GM19455 (cell line): ENCODE measurements around the gene ZNF853.
"Not testable (repeated sequence)": the region's sequence is repeated elsewhere in the genome, so short reads cannot be mapped to it uniquely, and the experiment has no call there.

ENCODE experiments used
- ATAC-seq: cut with Tn5 transposase; IDR thresholded peaks from one replicate; pipeline ENCODE4 v1.9.1; 2021; ENCODE audit not compliant: unreplicated experiment

ZNF853 gene

DNA sequence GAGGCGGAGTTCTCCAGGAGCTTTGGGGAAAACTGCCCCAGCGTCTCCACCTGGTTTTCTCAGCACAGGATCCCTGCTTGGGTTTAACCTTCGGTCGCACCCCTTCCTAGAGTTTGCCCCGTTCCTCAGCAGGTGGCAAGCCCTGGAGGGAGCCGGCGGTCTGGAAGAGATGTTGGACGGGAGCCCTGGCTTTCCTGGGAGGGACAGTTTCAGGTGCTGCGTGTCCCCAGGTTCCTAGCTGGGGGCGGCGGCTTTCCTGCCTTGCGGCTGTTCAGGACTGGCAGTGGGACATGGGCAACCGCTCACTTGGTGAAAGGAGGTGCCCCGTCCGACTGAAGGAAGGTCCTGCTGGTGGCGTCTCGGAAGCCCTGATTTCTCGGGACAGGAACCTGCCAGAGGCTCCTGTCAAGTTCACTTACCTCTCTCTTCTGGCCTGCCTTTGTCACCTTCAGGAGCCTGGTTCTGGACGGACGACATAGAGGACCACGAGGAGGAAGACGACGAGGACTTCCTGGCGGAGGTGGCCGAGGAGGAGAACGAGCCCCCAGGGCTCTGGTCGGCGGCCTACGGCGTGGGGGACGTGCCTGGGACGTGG lies 36.5 kb downstream of the ZNF853 start:
- ATAC-seq, result no peak

DNA sequence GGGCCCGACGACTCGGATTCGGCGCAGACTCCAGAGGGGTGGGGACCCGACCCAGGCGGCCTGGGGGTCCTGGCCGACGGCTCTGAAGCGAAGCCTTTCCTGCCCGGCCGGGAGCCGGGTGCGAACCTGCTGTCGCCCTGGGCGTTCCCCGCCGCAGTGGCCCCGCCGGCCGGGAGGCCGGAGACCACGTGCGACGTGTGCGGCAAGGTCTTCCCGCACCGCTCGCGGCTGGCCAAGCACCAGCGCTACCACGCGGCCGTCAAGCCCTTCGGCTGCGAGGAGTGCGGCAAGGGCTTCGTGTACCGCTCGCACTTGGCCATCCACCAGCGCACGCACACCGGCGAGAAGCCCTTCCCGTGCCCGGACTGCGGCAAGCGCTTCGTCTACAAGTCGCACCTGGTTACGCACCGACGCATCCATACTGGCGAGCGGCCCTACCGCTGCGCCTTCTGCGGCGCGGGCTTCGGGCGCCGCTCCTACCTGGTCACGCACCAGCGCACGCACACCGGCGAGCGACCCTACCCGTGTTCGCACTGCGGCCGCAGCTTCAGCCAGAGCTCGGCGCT lies 37.1 kb downstream of the ZNF853 start:
- no peak for ATAC-seq

- ATAC-seq, result no peak
These were observed 37.9 kb downstream of the ZNF853 start for GRCh38 chr7:6653071-6654003.

- no peak for ATAC-seq
These were observed 38.9 kb downstream of the ZNF853 start for GRCh38 chr7:6654113-6654841.

DNA sequence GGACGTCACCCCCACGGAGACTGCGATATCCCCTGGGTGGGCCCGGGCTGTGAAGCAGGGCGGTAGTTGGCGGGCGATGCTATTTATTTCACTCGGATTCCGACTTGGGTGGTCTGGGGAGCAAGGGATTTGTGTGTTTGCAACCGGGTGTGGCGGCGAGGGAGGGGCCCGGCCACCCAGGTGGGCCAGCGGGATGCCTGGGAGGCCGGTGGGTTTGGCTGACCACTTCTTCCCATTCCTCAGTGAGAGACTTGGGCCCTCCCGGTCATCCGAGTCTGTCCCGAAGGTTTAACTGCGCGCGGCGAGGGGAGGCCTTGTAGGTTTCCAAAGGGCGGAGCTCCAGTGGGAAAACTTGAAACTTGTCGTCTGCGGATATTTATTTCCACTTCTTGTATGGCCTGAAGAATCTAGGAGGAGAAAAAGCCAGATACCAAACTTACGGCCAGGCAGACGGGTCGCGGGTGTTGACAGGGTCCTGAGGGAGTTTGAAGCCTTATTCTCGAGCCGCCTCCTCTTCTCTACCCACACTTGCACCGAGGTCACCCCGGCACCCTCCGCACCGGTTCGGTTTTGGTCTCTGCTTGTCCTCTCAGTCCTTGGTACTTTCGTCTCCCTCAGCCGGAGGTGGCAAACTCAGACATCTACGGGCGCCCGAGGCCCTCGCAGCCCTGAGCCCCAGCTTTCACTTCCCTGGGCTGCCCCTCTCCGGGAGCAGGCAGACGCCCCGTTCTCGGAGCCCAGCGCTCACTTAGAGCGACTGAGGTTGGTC lies 39.6 kb downstream of the ZNF853 start:
- no peak for ATAC-seq

- no peak for ATAC-seq
These were observed 40.4 kb downstream of the ZNF853 start for GRCh38 chr7:6655636-6656385.

- ATAC-seq, result no peak
These were observed 41.0 kb downstream of the ZNF853 start for GRCh38 chr7:6656413-6656812.

- ATAC-seq, result no peak
These were observed 43.4 kb downstream of the ZNF853 start for GRCh38 chr7:6658618-6659345.

DNA sequence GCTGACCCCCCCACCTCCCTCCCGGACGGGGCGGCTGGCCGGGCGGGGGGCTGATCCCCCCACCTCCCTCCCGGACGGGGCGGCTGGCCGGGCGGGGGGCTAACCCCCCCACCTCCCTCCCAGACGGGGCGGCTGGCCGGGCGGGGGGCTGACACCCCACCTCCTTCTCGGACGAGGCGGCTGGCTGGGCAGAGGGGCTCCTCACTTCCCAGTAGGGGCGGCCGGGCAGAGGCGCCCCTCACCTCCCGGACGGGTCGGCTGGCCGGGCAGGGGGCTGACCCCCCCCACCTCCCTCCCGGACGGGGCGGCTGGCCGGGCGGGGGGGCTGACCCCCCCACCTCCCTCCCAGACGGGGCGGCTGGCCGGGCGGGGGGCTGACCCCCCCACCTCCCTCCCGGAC lies 55.4 kb downstream of the ZNF853 start:
- ATAC-seq, result not testable (repeated sequence)
